ENCODE data around the gene TSPAN5. TPM values are rescaled to one million over a fixed set of nuclear protein-coding genes. Genes with fewer than 3 reads are reported as not detected.

The TSPAN5 gene
- total and polyA plus RNA-seq, 9 of the 15 experiments (the other 6 are each of a cell fraction or from before 2014, with no cell fraction given) = 0.58 to 6.6 (median 0.73) TPM

- no peak for TF ChIP-seq TFE3 (CRISPR knock-in tag; IDR thresholded peaks at IDR 0.05)
- no peak for TF ChIP-seq YY1 (IDR thresholded peaks at IDR 0.05; ENCODE audit: borderline replicate concordance in 1 of 3, control insufficient read depth in 1 of 3, extremely low read depth in 1 of 3, insufficient read depth in 3 of 3, insufficient read length in 1 of 3, insufficient replicate concordance in 2 of 3, low read depth in 1 of 3, low read length in 2 of 3)
- TF ChIP-seq, protein P1, sequence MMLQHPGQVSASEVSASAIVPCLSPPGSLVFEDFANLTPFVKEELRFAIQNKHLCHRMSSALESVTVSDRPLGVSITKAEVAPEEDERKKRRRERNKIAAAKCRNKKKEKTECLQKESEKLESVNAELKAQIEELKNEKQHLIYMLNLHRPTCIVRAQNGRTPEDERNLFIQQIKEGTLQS (IDR thresholded peaks at IDR 0.05) = peak; percentile 11; the same call in 1 of the 2 replicates
- TF ChIP-seq, protein P1 (CRISPR knock-in tag; conservative IDR thresholded peaks at IDR 0.05) = no peak
- peak; percentile 56; the same call in 1 of the 2 replicates for TF ChIP-seq GATAD2B (IDR thresholded peaks at IDR 0.05; ENCODE audit: borderline replicate concordance)
- TF ChIP-seq FOXK2 (conservative IDR thresholded peaks at IDR 0.05 in 1 of 2, IDR thresholded peaks at IDR 0.05 in 1 of 2; ENCODE audit: low read depth in 2 of 2) = peak; percentile 84 to 88
- peak in 1 of 2 experiments; percentile 32; a peak in 1 of 4 replicates for TF ChIP-seq MAZ (CRISPR knock-in tag; conservative IDR thresholded peaks at IDR 0.05 in 1 of 2, IDR thresholded peaks at IDR 0.05 in 1 of 2)
- TF ChIP-seq MEIS2 (IDR thresholded peaks at IDR 0.05; ENCODE audit: partially characterized antibody) = peak; percentile 21
- TF ChIP-seq, protein P2, sequence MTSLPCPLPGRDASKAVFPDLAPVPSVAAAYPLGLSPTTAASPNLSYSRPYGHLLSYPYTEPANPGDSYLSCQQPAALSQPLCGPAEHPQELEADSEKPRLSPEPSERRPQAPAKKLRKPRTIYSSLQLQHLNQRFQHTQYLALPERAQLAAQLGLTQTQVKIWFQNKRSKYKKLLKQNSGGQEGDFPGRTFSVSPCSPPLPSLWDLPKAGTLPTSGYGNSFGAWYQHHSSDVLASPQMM (CRISPR knock-in tag; IDR thresholded peaks at IDR 0.05) = no peak
- no peak for TF ChIP-seq NELFE (IDR thresholded peaks at IDR 0.05; ENCODE audit: insufficient read depth, insufficient read length)
- no peak for TF ChIP-seq FIP1L1 (IDR thresholded peaks at IDR 0.05; ENCODE audit: low read depth, low read length, poor library complexity, severe bottlenecking)
- TF ChIP-seq LEF1 (IDR thresholded peaks at IDR 0.05) = peak; percentile 59; the same call in 1 of the 2 replicates
- TF ChIP-seq SRF (CRISPR knock-in tag; IDR thresholded peaks at IDR 0.05) = 0 out of 4 replicates have a peak, but pooled peaks of 1 of the 2 experiments have one; percentile 37
- TF ChIP-seq NR2C1 (IDR thresholded peaks at IDR 0.05) = no peak
- peak; percentile 40; the same call in 1 of the 2 replicates for TF ChIP-seq NR2C1 (tag; IDR thresholded peaks at IDR 0.05)
- no peak for TF ChIP-seq HNRNPLL (IDR thresholded peaks at IDR 0.05; ENCODE audit: low read depth, low read length, poor library complexity, severe bottlenecking)
- 0 out of 2 replicates have a peak, but pooled peaks have one; percentile 49 for TF ChIP-seq FOXJ2 (tag; IDR thresholded peaks at IDR 0.05)
- TF ChIP-seq, protein P3, sequence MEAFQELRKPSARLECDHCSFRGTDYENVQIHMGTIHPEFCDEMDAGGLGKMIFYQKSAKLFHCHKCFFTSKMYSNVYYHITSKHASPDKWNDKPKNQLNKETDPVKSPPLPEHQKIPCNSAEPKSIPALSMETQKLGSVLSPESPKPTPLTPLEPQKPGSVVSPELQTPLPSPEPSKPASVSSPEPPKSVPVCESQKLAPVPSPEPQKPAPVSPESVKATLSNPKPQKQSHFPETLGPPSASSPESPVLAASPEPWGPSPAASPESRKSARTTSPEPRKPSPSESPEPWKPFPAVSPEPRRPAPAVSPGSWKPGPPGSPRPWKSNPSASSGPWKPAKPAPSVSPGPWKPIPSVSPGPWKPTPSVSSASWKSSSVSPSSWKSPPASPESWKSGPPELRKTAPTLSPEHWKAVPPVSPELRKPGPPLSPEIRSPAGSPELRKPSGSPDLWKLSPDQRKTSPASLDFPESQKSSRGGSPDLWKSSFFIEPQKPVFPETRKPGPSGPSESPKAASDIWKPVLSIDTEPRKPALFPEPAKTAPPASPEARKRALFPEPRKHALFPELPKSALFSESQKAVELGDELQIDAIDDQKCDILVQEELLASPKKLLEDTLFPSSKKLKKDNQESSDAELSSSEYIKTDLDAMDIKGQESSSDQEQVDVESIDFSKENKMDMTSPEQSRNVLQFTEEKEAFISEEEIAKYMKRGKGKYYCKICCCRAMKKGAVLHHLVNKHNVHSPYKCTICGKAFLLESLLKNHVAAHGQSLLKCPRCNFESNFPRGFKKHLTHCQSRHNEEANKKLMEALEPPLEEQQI (IDR thresholded peaks at IDR 0.05) = peak; percentile 68; the same call in 1 of the 2 replicates
- TF ChIP-seq ZNF764 (CRISPR knock-in tag; IDR thresholded peaks at IDR 0.05; ENCODE audit: low read depth) = no peak
- TF ChIP-seq CEBPB (tag; IDR thresholded peaks at IDR 0.05) = peak; percentile 62; the same call in 1 of the 2 replicates
These were observed 24.3 kb upstream of the TSPAN5 start (continued) for GRCh38 chr4:98682719-98683118.

All from K562 (cell line).